ENCODE measurements around the gene RABAC1. TPM values are rescaled to one million over a fixed set of nuclear protein-coding genes. Genes with fewer than 3 reads are reported as not detected.

The RABAC1 gene
- total RNA-seq, 4 donors from 2014 or later, result 168 to 206 (median 199) TPM

DNA sequence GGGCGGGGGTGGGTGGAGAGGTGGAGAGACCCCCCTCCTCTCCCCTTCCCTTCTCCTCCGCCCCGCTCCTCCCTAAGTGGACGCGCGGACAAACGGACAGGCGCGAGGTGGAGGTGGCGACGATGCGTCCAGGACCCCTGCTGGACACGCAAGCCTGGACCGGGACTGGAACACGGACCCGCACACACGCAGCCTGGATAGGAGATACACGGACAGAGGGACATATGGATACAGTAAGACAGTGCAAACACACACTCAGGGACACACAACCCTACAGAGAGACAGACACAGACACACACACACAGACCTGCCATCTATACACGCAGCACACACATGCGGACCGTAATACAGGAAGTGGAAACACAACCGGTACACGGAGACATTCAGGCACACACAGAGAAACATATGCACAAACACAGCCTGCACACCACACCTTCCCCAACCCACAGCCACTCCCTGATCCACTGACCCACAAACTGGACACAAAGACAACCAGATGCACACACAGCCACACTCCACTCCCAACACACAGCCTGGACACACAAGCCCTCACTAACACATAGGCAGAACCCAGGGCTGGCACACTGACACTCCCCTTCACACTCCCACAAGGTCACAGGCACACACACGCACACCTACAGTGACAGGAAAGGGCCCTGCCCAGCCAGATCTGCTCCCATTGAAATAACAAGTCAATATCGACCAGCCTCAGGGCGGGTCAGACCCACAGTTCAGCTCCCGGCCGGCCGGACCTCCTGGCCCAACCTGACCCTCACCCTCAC lies 30.2 kb downstream of the RABAC1 start:
- no peaks in the 10 kb centered on the region for H3K9me3 ChIP-seq
- H3K27me3 ChIP-seq, result peaks cover 8 to 99% of the 10 kb centered on the region in 2 donors
- DNase-seq (ENCODE audit: low spot score in 2 of 2), result no peak
- peaks cover 0 to 4% (median 0%) of the 10 kb centered on the region in 3 donors for H3K36me3 ChIP-seq
- peak overlapping the region in 1 of 4 donors; percentile 41 for H3K27ac ChIP-seq
- WGBS, 2 donors, result 5% methylated on average over 23 to 26 of the region's 29 CpGs
- H3K4me1 ChIP-seq, result peaks cover 0 to 31% (median 9%) of the 10 kb centered on the region in 4 donors
- peak overlapping the region in 2 of 4 donors; percentile 34 to 39 for H3K4me3 ChIP-seq
- TF ChIP-seq POLR2A (IDR thresholded peaks at IDR 0.05), result no peak
- TF ChIP-seq, protein P1, sequence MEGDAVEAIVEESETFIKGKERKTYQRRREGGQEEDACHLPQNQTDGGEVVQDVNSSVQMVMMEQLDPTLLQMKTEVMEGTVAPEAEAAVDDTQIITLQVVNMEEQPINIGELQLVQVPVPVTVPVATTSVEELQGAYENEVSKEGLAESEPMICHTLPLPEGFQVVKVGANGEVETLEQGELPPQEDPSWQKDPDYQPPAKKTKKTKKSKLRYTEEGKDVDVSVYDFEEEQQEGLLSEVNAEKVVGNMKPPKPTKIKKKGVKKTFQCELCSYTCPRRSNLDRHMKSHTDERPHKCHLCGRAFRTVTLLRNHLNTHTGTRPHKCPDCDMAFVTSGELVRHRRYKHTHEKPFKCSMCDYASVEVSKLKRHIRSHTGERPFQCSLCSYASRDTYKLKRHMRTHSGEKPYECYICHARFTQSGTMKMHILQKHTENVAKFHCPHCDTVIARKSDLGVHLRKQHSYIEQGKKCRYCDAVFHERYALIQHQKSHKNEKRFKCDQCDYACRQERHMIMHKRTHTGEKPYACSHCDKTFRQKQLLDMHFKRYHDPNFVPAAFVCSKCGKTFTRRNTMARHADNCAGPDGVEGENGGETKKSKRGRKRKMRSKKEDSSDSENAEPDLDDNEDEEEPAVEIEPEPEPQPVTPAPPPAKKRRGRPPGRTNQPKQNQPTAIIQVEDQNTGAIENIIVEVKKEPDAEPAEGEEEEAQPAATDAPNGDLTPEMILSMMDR (IDR thresholded peaks at IDR 0.05), result no peak
- TF ChIP-seq EP300 (IDR thresholded peaks at IDR 0.05), result no peak

DNA sequence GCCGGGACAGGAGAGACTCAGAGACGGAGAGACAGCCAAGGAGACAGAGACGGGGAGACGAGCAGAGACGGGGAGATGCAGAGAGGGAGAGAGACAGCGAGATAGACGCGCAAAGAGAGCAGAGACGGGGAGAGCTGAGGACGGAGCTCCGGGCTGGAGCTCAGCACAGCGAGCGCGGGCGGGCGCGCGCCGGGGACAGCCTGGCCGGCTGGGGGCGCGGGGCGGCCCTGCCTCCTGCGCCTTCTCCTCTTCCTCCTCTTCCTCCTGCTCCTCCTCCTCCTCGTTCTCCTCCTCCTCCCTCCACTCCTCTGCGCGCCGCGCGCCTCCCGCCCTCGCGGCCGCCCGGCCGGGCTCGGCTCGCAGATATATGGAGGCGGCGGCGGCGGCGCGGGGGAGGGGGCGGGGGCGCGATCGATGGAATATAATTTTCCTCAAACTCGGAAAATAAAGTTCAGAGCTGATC lies 30.9 kb downstream of the RABAC1 start, which contains the start of gene ERFL:
Gene ERFL, minus strand, starts transcription at position 229 of the 463 bp plus-strand sequence. CDS start 15,530 bp downstream, outside the sequence.
- peaks cover 0 to 31% (median 9%) of the 10 kb centered on the region in 4 donors for H3K4me1 ChIP-seq
- TF ChIP-seq, protein P1 (IDR thresholded peaks at IDR 0.05), result no peak
- TF ChIP-seq POLR2A (IDR thresholded peaks at IDR 0.05) (no peak), EP300 (IDR thresholded peaks at IDR 0.05) (no peak)
- DNase-seq (ENCODE audit: low spot score in 2 of 2), result no peak
- peaks cover 8 to 97% of the 10 kb centered on the region in 2 donors for H3K27me3 ChIP-seq
- peak within 1 kb of the TSS; percentile 5 to 39 (median 20) for H3K4me3 ChIP-seq
- peak within 1 kb of the TSS in 1 of 4 donors; percentile 41 for H3K27ac ChIP-seq
- peaks cover 0 to 4% (median 0%) of the 10 kb centered on the region in 3 donors for H3K36me3 ChIP-seq
- WGBS, 2 donors, result 1% methylated on average over 49 of the region's 49 CpGs
- no peaks in the 10 kb centered on the region for H3K9me3 ChIP-seq

DNA sequence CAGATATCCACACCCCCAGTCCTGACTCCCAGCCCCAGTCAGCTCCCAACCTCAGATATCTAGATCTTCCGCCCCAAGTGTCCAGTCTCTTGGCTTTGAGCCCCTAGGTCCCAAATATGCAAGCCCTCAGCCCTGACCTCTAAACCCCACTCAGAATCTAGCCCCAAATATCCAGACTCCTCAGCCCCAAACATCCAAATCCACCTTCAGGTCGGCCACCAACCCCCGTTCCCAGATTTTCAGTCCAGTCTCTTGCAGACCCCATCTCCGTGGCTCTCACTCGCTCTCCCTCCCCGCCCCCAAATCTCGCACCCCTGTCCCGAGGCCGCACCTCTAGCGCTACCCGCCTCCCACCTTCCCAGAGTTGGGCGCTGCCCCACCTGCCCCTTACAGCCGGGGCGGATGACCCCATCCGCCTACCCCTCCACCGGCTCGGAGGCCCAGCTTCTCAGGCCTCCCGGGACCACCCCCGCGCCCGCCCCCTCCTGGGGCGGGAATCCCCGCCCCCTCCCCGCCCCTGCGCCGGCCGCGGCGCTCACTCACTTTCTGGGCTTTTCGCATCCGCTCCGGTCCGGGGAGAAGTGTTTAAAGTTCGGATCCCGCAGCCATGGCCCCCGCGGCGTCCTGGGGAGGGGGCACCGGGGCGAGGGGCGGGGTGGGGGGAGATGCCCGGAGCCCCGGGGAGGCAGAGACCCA lies 31.5 kb downstream of the RABAC1 start:
- Histone ChIP-seq H3K36me3 (peaks cover 0 to 4% (median 0%) of the 10 kb centered on the region in 3 donors), H3K27ac (peak overlapping the region in 1 of 4 donors; percentile 41), H3K4me3 (peak overlapping the region; percentile 5 to 39 (median 20)), H3K27me3 (peaks cover 8 to 97% of the 10 kb centered on the region in 2 donors), H3K9me3 (no peaks in the 10 kb centered on the region), H3K4me1 (peaks cover 0 to 25% (median 9%) of the 10 kb centered on the region in 4 donors)
- WGBS, 2 donors, result 7 to 8% methylated on average over 26 to 32 of the region's 43 CpGs
- no peak for DNase-seq (ENCODE audit: low spot score in 2 of 2)
- no peak for TF ChIP-seq POLR2A (IDR thresholded peaks at IDR 0.05)
- TF ChIP-seq, protein P1 (IDR thresholded peaks at IDR 0.05), result no peak
- no peak for TF ChIP-seq EP300 (IDR thresholded peaks at IDR 0.05)

DNA sequence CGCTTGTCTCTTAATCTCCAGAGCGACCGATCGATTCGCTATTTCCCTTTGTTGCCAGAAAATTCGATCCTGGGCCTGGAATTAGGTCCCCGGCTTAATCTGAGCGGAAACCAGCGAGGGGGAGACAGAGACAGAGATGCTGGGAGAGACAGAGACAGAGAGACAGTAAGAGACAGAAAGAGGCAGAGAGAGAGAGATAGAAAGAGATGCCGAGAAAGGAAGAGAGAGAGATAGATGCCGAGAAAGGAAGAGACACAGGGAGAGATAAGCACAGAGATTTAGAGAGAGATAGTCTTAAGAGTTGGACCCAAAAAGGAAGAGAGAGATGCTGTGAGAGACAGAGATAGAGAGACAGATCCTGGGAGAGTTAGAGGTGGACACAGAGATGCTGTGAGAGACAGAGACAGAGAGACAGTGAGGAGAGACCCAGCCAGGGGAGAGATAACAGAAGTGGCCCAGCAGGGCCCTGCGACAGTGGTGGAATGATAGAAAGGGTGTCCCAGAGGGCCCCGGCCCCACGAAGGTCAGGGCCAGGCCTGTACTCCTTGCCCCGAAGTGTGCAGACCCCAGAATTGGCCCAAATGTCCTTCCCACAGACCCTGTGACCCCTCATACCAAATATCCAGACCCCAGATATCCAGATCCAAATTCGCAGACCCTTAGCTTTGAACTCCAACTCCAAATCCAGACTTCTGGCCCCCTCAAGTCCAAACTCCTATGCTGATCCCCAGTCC lies 32.2 kb downstream of the RABAC1 start:
- Histone ChIP-seq H3K4me1 (peaks cover 0 to 20% (median 9%) of the 10 kb centered on the region in 4 donors), H3K27me3 (peaks cover 8 to 97% of the 10 kb centered on the region in 2 donors), H3K9me3 (no peaks in the 10 kb centered on the region), H3K4me3 (no peak overlapping the region), H3K36me3 (peaks cover 0 to 4% (median 0%) of the 10 kb centered on the region in 3 donors), H3K27ac (no peak overlapping the region)
- no peak for TF ChIP-seq POLR2A (IDR thresholded peaks at IDR 0.05)
- TF ChIP-seq EP300 (IDR thresholded peaks at IDR 0.05), result no peak
- TF ChIP-seq, protein P1 (IDR thresholded peaks at IDR 0.05), result no peak
- 39 to 53% methylated on average over 16 of the region's 16 CpGs for WGBS, 2 donors
- no peak for DNase-seq (ENCODE audit: low spot score in 2 of 2)

All from tibial nerve (tissue), 4 donors.